ENCODE data around the gene NKX2-2. TPM values are rescaled to one million over a fixed set of nuclear protein-coding genes. Genes with fewer than 3 reads are reported as not detected.

Gene NKX2-2
- total RNA-seq, 1 donor from 2014 or later, result not detected

DNA sequence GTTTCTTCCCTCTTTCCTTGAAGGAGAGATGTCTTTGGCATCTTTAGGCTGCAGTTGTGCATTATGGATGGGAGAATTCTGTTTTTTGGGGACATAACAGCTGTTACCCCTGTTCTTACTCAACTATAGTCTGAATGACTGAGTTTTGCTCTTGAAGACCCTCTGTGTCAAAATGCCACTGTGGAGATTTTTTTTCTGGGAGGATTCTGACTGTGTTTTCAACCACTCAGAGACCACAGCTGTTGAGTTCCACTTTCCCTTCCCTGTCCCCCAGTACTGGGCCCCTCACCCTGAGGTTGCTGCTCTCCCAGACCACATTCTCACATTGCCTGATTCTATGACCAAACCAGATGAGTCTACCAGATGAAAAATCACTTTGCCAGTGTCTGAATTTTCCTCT lies 48.1 kb downstream of the NKX2-2 start:
- intact Hi-C loops (cut with micrococcal nuclease), result no loop called here

DNA sequence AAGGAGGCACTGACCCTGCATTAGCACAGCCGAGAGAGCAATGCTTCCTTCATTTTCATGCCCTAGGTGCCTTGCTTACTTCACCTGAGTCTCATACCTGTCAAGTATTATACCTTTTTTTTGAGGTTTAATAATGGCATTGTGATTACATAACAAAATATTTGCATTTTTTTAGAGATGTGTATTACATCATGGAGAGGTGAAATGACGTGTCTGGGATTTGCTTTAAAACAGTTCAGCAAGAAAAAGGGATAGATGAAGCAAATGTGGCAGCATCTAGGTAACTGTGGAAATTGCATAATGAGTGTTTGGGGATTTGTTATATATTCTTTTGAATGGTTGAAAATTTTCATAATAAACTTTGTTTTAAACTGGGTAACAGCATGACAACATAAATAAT lies 48.9 kb downstream of the NKX2-2 start:
- intact Hi-C loops (cut with micrococcal nuclease), result no loop called here

Other genes with a start within 250 kb of the NKX2-2 start
- gene XRN2, start 210.7 kb downstream of the NKX2-2 start, total RNA-seq, result 69.5 and 70.9 TPM in 2 replicates
- gene NKX2-4, start 116.5 kb downstream of the NKX2-2 start, total RNA-seq, result not detected in 2 replicates
- not detected in 2 replicates for gene PAX1, start 191.6 kb upstream of the NKX2-2 start, total RNA-seq

Measured in T-helper 2 cell treated with Interferon-gamma antibody and Interleukin-4, amounts not matched to agents 100 ng/mL and 5 ng/mL, for 36 hours (primary cell).